ENCODE measurements around the gene PCCB.

The PCCB gene

DNA sequence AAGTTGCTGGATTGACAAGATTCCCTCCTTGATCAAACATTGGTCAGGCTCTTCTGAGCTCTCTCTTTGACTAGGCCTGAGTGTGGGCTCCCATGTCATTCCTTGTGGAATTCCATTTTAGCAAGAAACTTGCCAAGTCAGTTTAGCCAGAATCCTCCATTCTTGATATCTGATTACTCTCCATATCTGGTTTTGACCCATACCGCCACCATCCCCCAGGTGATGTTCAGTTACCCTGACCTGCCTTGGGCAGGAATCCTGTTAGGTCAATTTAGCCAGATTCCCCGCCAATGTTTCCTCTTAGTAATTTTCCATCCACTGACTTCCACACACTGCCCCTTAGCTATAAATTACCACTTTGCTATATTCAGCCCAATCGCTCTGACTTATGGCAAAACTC lies 1.0 kb upstream of the PCCB start:
- no peak for TF ChIP-seq CTCF (IDR thresholded peaks at IDR 0.05)
- Histone ChIP-seq H3K27ac (no peak overlapping the region), H3K4me3 (no peak overlapping the region)
- DNase-seq (ENCODE audit: low spot score), result no peak

- no peak for TF ChIP-seq CTCF (IDR thresholded peaks at IDR 0.05)
- DNase-seq (ENCODE audit: low spot score), result no peak
Measured at GRCh38 chr3:136249593-136249992, 547 bp upstream of the PCCB start.

GRCh38 chr3:136250903-136251460 lies 842 bp downstream of the PCCB start:
- DNase-seq (ENCODE audit: low spot score), result peak; percentile 84
- no peak for TF ChIP-seq CTCF (IDR thresholded peaks at IDR 0.05)
- H3K27ac ChIP-seq, result peak overlapping the region; percentile 79 to 96

More at GRCh38 chr3:136249593-136249992, 547 bp upstream of the PCCB start:
- peak overlapping the region; percentile 87 for H3K4me3 ChIP-seq
- peak overlapping the region; percentile 79 to 96 for H3K27ac ChIP-seq

GRCh38 chr3:136251511-136251910 lies 1.4 kb downstream of the PCCB start:
- Histone ChIP-seq H3K27ac (peak overlapping the region in 1 of 2 donors; percentile 96), H3K4me3 (peak overlapping the region; percentile 87)
- no peak for DNase-seq (ENCODE audit: low spot score)
- TF ChIP-seq CTCF (IDR thresholded peaks at IDR 0.05), result no peak

More at GRCh38 chr3:136250903-136251460, 842 bp downstream of the PCCB start:
- H3K4me3 ChIP-seq, result peak overlapping the region; percentile 87

GRCh38 chr3:136255672-136256406 lies 5.7 kb downstream of the PCCB start:
- H3K27ac ChIP-seq, result no peak overlapping the region
- no peak for TF ChIP-seq CTCF (IDR thresholded peaks at IDR 0.05)
- no peak for DNase-seq (ENCODE audit: low spot score)
- H3K4me3 ChIP-seq, result no peak overlapping the region

GRCh38 chr3:136258199-136258598 lies 8.1 kb downstream of the PCCB start:
- TF ChIP-seq CTCF (IDR thresholded peaks at IDR 0.05), result no peak
- DNase-seq (ENCODE audit: low spot score), result no peak
- Histone ChIP-seq H3K27ac (no peak overlapping the region), H3K4me3 (no peak overlapping the region)

GRCh38 chr3:136261826-136262225 lies 11.7 kb downstream of the PCCB start:
- DNase-seq (ENCODE audit: low spot score), result no peak
- Histone ChIP-seq H3K27ac (no peak overlapping the region), H3K4me3 (no peak overlapping the region)
- TF ChIP-seq CTCF (IDR thresholded peaks at IDR 0.05), result no peak
